SK-N-SH (cell line): ENCODE measurements around the gene PKIB.

Experiments used
- CTCF ChIP-seq: fragments of 200-600 bp; sonication (generic); IDR thresholded peaks from 2 replicates; pipeline ENCODE4 v1.6.1; 2017; ENCODE audit warnings: antibody characterized with exemption, mild to moderate bottlenecking, moderate library complexity
- FOXM1 ChIP-seq: IDR thresholded peaks from 2 replicates; pipeline ENCODE4 v1.4.0; 2012; ENCODE audit warnings: low read depth, mild to moderate bottlenecking
- POLR2AphosphoS5 ChIP-seq: IDR thresholded peaks from 2 replicates; pipeline ENCODE4 v1.6.1; 2012; ENCODE audit warnings: low read depth, low read length
- TEAD4 ChIP-seq: IDR thresholded peaks from 2 replicates; pipeline ENCODE4 v1.4.0; 2012; ENCODE audit warnings: mild to moderate bottlenecking, borderline replicate concordance; ENCODE audit not compliant: insufficient read depth
- YY1 ChIP-seq: IDR thresholded peaks from 2 replicates; pipeline ENCODE4 v1.4.0; 2012; ENCODE audit warnings: low read depth, mild to moderate bottlenecking
- TF ChIP-seq, protein P1 (sequence below): IDR thresholded peaks from 2 replicates; pipeline ENCODE4 v1.4.0; 2012; ENCODE audit warnings: low read depth
- TF ChIP-seq, protein P2 (sequence below): IDR thresholded peaks from 2 replicates; pipeline ENCODE4 v1.4.0; 2012; ENCODE audit warnings: low read depth, borderline replicate concordance

DNA sequence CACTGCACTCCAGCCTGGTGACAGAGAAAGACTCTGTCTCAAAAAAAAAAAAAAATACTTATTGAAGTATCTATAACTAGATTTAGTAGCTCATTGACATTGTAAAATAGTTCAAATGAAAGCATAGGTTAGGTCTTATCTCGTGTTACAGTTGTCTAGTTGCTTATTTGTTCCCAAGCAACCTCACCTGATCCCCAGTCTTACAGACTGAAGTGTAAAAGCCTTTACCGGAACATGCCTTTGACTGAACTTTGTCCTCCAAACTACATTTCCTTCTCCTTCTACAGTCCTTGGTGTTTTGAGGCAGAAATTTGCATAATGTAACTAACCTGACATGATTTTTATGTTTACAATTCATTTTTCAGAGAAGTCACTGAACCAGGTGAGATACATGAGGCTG, 61.0 kb downstream of the PKIB start:
- TF ChIP-seq TEAD4: no peak
- TF ChIP-seq FOXM1: no peak
- TF ChIP-seq YY1: no peak
- TF ChIP-seq POLR2AphosphoS5: no peak
- TF ChIP-seq, protein P1, sequence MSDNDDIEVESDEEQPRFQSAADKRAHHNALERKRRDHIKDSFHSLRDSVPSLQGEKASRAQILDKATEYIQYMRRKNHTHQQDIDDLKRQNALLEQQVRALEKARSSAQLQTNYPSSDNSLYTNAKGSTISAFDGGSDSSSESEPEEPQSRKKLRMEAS: no peak
- TF ChIP-seq, protein P2, sequence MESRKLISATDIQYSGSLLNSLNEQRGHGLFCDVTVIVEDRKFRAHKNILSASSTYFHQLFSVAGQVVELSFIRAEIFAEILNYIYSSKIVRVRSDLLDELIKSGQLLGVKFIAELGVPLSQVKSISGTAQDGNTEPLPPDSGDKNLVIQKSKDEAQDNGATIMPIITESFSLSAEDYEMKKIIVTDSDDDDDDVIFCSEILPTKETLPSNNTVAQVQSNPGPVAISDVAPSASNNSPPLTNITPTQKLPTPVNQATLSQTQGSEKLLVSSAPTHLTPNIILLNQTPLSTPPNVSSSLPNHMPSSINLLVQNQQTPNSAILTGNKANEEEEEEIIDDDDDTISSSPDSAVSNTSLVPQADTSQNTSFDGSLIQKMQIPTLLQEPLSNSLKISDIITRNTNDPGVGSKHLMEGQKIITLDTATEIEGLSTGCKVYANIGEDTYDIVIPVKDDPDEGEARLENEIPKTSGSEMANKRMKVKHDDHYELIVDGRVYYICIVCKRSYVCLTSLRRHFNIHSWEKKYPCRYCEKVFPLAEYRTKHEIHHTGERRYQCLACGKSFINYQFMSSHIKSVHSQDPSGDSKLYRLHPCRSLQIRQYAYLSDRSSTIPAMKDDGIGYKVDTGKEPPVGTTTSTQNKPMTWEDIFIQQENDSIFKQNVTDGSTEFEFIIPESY: no peak
- no peak for TF ChIP-seq CTCF
